GM21381 (cell line): ENCODE results near the gene CPLANE1.
"Not testable (repeated sequence)": the region's sequence is repeated elsewhere in the genome, so short reads cannot be mapped to it uniquely, and the experiment has no call there.

ENCODE experiments used
- ATAC-seq: cut with Tn5 transposase; IDR thresholded peaks from one replicate; pipeline ENCODE4 v1.9.1; 2021; ENCODE audit warnings: mild to moderate bottlenecking, moderate library complexity; ENCODE audit not compliant: unreplicated experiment

CPLANE1 gene

GRCh38 chr5:37208883-37209797 is 40.0 kb downstream of the CPLANE1 start:
- ATAC-seq, result no peak

DNA sequence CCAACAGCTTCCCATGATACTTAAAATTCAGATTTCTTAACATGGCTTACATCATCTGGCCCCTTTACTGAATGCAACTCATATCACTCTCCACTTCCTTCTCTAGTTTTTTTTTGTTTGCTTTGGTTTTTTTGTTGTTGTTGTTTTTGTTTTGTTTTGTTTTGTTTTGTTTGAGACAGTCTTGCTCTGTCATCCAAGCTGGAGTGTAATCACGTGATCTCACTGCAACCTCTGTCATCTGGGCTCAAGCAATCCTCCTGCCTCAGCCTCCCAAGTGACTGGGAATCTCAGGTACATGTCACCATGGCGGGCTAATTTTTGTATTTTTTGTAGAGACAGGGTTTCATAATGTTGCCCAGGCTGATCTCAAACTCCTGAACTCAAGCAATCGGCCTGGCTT is 41.4 kb downstream of the CPLANE1 start:
- no peak for ATAC-seq

DNA sequence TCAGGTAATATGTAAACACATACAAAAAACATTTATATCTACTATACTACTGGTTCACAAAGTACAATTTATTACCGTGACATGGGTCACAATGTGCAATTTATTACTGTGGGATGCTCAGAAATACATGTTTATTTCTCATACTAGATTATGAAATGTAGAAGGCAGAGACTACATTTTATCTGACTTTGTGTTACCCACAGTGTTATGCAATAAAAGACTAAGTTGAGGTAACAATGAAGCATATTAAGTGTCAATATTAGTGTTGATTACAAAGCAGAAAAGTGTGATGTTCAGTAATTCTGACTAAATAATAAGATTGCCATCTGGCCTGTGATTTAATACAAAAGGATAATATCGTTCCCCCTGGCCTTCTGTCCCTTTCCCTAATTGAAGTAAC is 42.4 kb downstream of the CPLANE1 start:
- no peak for ATAC-seq

DNA sequence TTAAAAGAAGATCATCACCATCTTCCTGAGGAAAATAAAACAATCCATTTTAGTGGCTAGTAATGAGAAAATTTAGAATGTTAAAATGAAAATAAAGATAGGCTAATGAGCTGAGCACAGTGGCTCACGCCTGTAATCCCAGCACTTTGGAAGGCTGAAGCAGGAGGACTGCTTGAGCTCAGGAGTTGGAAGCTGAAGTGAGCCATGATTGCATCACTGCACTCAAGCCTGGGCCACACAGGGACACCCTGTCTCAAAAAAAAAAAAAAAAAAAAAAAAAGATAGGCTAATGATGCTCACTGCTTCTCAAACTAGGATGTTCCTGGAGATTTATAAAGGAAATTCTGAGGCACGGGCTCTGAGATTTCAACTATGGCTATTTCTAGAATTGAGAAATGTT is 50.3 kb downstream of the CPLANE1 start:
- no peak for ATAC-seq

GRCh38 chr5:37198061-37198460 is 51.1 kb downstream of the CPLANE1 start:
- peak; percentile 43 for ATAC-seq

GRCh38 chr5:37197340-37198050 is 51.7 kb downstream of the CPLANE1 start:
- peak; percentile 86 for ATAC-seq

DNA sequence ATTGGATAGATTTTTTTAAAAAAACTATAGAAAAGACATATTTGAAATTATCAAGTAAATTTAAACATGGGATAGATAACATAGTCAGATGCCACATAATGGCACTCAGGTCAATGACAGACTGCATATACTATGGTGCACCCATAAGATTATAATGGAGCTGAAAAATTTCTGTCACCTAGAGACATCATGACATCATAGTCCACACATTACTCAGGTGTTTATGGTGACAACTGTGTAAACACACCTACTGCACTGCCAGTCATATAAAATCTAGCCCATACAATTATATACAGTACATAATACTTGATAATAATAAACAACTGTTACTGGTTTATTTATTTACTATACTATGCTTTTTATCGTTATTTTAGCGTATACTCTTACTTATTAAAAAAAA is 58.6 kb downstream of the CPLANE1 start:
- no peak for ATAC-seq

- no peak for ATAC-seq
Measured at GRCh38 chr5:37189355-37189754, 59.8 kb downstream of the CPLANE1 start.

GRCh38 chr5:37187465-37187977 is 61.7 kb downstream of the CPLANE1 start:
- no peak for ATAC-seq

DNA sequence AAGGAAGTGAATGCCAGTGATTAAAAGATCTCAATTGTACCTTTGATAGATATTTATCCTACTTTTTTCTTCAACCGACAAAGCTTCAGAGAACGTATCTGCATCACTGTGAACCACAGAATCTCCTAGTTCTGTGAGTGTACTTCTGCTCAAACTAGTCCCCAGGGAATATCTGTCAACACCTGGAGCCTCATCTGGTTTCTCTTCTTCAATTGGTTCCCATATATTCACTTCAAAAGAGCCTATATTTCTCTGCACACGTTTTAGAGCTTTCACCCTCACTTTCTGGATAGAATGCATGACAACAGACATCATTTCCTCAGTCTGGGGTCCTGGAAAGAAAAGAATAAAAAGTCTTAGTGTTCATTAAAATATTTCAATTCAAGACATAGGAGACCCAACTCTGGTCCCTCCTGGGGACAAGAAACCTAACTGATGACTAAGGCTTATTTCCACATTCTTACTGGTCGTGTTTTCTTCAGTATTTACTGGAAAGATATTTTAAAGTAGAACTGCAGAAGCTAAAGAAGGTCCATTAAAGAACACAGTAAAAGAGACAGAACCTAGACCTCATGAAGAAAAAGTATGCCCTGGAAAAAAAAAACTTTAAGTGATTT is 64.3 kb downstream of the CPLANE1 start:
- ATAC-seq, result peak; percentile 83

- no peak for ATAC-seq
Measured at GRCh38 chr5:37182667-37183066, 66.5 kb downstream of the CPLANE1 start.

DNA sequence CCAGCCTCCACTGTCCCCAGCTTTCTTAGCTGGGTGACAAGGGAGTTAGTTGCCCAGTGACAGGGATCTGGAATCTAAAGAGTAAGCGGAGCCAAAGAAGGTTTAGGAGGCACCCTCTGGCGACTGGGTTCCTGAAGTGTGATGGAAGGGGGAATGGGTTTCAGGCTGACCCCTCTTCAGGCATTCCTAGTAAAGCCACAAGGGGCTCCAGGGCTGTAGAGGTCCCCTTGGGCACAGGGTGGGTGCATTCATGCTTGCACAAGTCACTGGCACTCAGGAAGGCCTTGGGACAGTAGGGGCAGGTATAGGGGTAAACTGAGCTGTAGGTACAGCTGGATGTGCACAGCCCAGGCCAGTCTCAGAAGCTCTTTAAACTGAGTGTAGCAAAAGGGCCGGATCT is 74.2 kb downstream of the CPLANE1 start:
- no peak for ATAC-seq

- ATAC-seq, result no peak
Measured at GRCh38 chr5:37172957-37173356, 76.2 kb downstream of the CPLANE1 start.

GRCh38 chr5:37170856-37171255 is 78.3 kb downstream of the CPLANE1 start:
- ATAC-seq, result no peak

DNA sequence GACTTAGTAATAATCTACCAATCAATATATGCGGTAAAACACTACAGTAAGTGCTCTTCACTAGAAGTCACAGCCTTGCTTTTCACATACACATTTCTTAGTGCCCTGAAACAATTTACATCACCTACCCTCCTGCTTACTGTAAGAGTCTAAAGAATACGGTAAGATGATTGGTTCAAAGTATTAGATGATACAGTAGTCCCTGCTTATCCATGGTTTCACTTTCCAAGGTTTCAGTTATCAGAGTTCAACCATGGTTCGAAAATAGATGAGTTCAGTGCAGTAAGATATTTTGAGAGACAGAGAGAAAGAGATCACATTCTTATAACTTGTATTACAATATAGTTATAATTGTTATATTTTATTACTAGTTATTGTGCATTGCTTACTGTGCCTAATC is 83.0 kb downstream of the CPLANE1 start:
- ATAC-seq, result no peak

DNA sequence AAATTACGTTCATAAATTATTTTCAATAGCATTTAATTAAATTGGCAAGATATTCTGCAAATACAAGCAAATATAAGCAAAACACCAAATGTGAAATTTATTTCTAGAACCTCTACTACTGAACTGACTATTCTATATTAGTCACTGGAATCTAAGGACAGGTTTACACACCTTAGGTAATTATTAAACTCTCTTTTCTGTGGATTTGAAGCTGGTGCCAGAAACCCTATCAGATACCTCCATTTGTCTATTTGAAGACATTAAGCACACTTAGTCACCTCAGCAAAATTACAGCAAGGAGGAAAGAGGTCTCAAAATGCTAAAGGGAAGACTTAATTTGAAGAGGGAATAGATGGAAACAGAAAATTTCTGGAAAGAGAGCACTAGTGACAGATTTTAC is 83.4 kb downstream of the CPLANE1 start:
- ATAC-seq, result no peak

DNA sequence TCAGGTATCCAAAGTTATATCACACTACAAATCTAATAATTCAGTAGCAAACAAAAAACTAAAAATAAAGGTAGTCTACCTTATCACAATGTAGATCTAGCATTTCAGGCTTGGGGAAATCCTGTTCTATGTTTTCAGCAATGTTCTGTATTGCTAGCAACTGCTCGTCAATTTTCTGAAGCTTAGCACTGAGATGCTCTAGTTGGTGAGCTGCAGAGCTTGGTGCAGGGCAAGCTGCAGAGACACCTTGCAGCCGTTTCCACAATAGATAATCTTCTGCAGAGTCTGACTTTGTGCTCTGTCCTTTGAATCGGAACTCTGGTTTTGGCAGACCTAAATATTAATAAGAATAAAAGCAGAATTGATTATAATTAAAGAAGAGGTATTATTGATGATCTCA is 95.5 kb downstream of the CPLANE1 start:
- no peak for ATAC-seq

GRCh38 chr5:37146896-37147295 is 102.3 kb downstream of the CPLANE1 start:
- no peak for ATAC-seq

DNA sequence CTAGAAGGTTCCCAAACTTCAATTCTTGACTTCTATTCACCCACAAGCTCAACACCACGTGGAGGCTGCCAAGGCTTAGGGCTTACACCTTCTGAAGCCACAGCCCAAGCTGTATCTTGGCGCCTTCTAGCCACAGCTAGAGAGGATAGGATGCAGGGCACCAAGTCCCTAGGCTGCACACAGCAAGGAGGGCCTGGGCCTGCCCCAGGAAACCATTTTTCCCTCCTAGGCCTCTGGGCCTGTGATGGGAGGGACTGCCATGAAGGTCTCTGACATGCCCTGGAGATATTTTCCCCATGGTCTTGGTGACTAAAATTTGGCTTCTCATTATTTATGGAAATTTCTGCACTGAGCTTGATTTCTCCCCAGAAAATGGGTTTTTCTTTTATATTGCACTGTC is 112.5 kb downstream of the CPLANE1 start:
- ATAC-seq, result no peak

GRCh38 chr5:37135312-37135711 is 113.9 kb downstream of the CPLANE1 start:
- not testable (repeated sequence) for ATAC-seq

DNA sequence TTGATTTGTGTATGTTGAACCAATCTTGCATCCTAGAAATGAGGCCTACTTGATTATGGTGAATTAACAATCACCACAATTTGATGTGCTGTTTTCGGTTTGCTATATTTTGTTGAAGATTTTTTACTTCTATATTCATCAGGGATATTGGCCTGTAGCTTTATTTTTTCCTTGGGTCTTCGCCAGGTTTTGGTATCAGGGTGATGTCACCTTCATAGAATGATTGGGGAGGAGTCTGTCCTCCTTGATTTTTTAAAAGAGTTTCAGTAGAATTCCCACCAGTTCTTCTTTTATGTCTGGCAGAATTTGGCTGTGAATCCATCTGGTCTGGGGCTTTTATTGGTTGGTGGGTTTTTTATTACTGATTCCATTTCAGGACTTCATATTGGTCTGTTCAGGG is 115.2 kb downstream of the CPLANE1 start:
- ATAC-seq, result no peak

DNA sequence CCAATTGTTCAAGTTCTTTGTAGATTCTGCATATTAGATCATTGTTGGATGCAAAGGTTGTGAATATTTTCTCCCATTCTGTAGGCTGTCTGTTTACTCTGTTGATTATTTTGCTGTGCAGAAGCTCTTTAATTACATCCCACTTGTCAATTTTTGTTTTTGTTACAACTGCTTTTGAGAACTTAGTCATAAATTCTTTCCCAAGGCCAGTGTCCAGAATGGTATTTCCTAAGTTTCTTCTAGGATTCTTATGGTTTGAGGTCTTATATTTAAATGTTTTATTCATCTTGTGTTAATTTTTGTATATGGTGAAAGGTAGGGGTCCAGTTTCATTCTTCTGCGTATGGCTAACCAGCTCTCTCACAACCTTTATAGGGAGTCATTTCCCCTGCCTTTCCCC is 116.5 kb downstream of the CPLANE1 start:
- ATAC-seq, result no peak
